ENCODE results near the gene SLC13A3.

The SLC13A3 gene

GRCh38 chr20:46641424-46641823 is 9.8 kb downstream of the SLC13A3 start:
- H2AFZ ChIP-seq (ENCODE audit: low read depth, low read length), result no peak overlapping the region
- H3K36me3 ChIP-seq (ENCODE audit: insufficient read depth, low read length), result no peaks in the 10 kb centered on the region
- H3K4me3 ChIP-seq (ENCODE audit: low read length), result no peak overlapping the region
- no peaks in the 10 kb centered on the region for H3K27me3 ChIP-seq (ENCODE audit: insufficient read depth, low read length)
- H3K4me1 ChIP-seq (ENCODE audit: insufficient read depth, low read length), result peaks cover 8% of the 10 kb centered on the region
- H3K9me3 ChIP-seq (ENCODE audit: low read length), result no peaks in the 10 kb centered on the region

GRCh38 chr20:46640536-46641311 is 10.5 kb downstream of the SLC13A3 start:
- H3K4me1 ChIP-seq (ENCODE audit: insufficient read depth, low read length), result peaks cover 13% of the 10 kb centered on the region
- H3K27me3 ChIP-seq (ENCODE audit: insufficient read depth, low read length), result no peaks in the 10 kb centered on the region
- H3K36me3 ChIP-seq (ENCODE audit: insufficient read depth, low read length), result no peaks in the 10 kb centered on the region
- no peaks in the 10 kb centered on the region for H3K9me3 ChIP-seq (ENCODE audit: low read length)
- H2AFZ ChIP-seq (ENCODE audit: low read depth, low read length), result no peak overlapping the region
- H3K4me3 ChIP-seq (ENCODE audit: low read length), result no peak overlapping the region

GRCh38 chr20:46640044-46640443 is 11.2 kb downstream of the SLC13A3 start:
- no peaks in the 10 kb centered on the region for H3K9me3 ChIP-seq (ENCODE audit: low read length)
- H3K36me3 ChIP-seq (ENCODE audit: insufficient read depth, low read length), result no peaks in the 10 kb centered on the region
- H2AFZ ChIP-seq (ENCODE audit: low read depth, low read length), result no peak overlapping the region
- H3K4me1 ChIP-seq (ENCODE audit: insufficient read depth, low read length), result peaks cover 15% of the 10 kb centered on the region
- H3K27me3 ChIP-seq (ENCODE audit: insufficient read depth, low read length), result no peaks in the 10 kb centered on the region
- no peak overlapping the region for H3K4me3 ChIP-seq (ENCODE audit: low read length)

- Histone ChIP-seq H3K4me3 (ENCODE audit: low read length) (no peak overlapping the region), H3K36me3 (ENCODE audit: insufficient read depth, low read length) (no peaks in the 10 kb centered on the region), H2AFZ (ENCODE audit: low read depth, low read length) (no peak overlapping the region), H3K4me1 (ENCODE audit: insufficient read depth, low read length) (peaks cover 15% of the 10 kb centered on the region), H3K9me3 (ENCODE audit: low read length) (no peaks in the 10 kb centered on the region), H3K27me3 (ENCODE audit: insufficient read depth, low read length) (no peaks in the 10 kb centered on the region)
These were observed 11.7 kb downstream of the SLC13A3 start for GRCh38 chr20:46639587-46639986.

GRCh38 chr20:46638898-46639274 is 12.4 kb downstream of the SLC13A3 start:
- Histone ChIP-seq H3K4me1 (ENCODE audit: insufficient read depth, low read length) (peaks cover 15% of the 10 kb centered on the region), H2AFZ (ENCODE audit: low read depth, low read length) (no peak overlapping the region)

GRCh38 chr20:46638134-46638897 is 12.9 kb downstream of the SLC13A3 start:
- Histone ChIP-seq H3K9me3 (ENCODE audit: low read length) (no peaks in the 10 kb centered on the region), H3K36me3 (ENCODE audit: insufficient read depth, low read length) (no peaks in the 10 kb centered on the region), H3K4me3 (ENCODE audit: low read length) (no peak overlapping the region), H3K4me1 (ENCODE audit: insufficient read depth, low read length) (peaks cover 15% of the 10 kb centered on the region), H2AFZ (ENCODE audit: low read depth, low read length) (peak overlapping the region; percentile 38), H3K27me3 (ENCODE audit: insufficient read depth, low read length) (no peaks in the 10 kb centered on the region)

More at GRCh38 chr20:46638898-46639274, 12.4 kb downstream of the SLC13A3 start:
- no peaks in the 10 kb centered on the region for H3K36me3 ChIP-seq (ENCODE audit: insufficient read depth, low read length)
- H3K27me3 ChIP-seq (ENCODE audit: insufficient read depth, low read length), result no peaks in the 10 kb centered on the region
- H3K9me3 ChIP-seq (ENCODE audit: low read length), result no peaks in the 10 kb centered on the region
- H3K4me3 ChIP-seq (ENCODE audit: low read length), result no peak overlapping the region

GRCh38 chr20:46637427-46638133 is 13.7 kb downstream of the SLC13A3 start:
- Histone ChIP-seq H3K4me1 (ENCODE audit: insufficient read depth, low read length) (peaks cover 15% of the 10 kb centered on the region), H3K36me3 (ENCODE audit: insufficient read depth, low read length) (no peaks in the 10 kb centered on the region), H3K27me3 (ENCODE audit: insufficient read depth, low read length) (no peaks in the 10 kb centered on the region), H3K9me3 (ENCODE audit: low read length) (no peaks in the 10 kb centered on the region), H2AFZ (ENCODE audit: low read depth, low read length) (peak overlapping the region; percentile 38), H3K4me3 (ENCODE audit: low read length) (no peak overlapping the region)

- Histone ChIP-seq H3K27me3 (ENCODE audit: insufficient read depth, low read length) (no peaks in the 10 kb centered on the region), H2AFZ (ENCODE audit: low read depth, low read length) (no peak overlapping the region), H3K36me3 (ENCODE audit: insufficient read depth, low read length) (no peaks in the 10 kb centered on the region), H3K4me1 (ENCODE audit: insufficient read depth, low read length) (peaks cover 15% of the 10 kb centered on the region), H3K4me3 (ENCODE audit: low read length) (no peak overlapping the region), H3K9me3 (ENCODE audit: low read length) (no peaks in the 10 kb centered on the region)
These were observed 14.2 kb downstream of the SLC13A3 start for GRCh38 chr20:46637020-46637419.

- H3K9me3 ChIP-seq (ENCODE audit: low read length), result no peaks in the 10 kb centered on the region
- no peaks in the 10 kb centered on the region for H3K27me3 ChIP-seq (ENCODE audit: insufficient read depth, low read length)
- H3K4me1 ChIP-seq (ENCODE audit: insufficient read depth, low read length), result peaks cover 15% of the 10 kb centered on the region
- no peaks in the 10 kb centered on the region for H3K36me3 ChIP-seq (ENCODE audit: insufficient read depth, low read length)
- no peak overlapping the region for H3K4me3 ChIP-seq (ENCODE audit: low read length)
- H2AFZ ChIP-seq (ENCODE audit: low read depth, low read length), result no peak overlapping the region
These were observed 14.7 kb downstream of the SLC13A3 start for GRCh38 chr20:46636514-46636913.

GRCh38 chr20:46635514-46636136 is 15.6 kb downstream of the SLC13A3 start:
- Histone ChIP-seq H3K4me3 (ENCODE audit: low read length) (no peak overlapping the region), H2AFZ (ENCODE audit: low read depth, low read length) (no peak overlapping the region), H3K9me3 (ENCODE audit: low read length) (no peaks in the 10 kb centered on the region), H3K27me3 (ENCODE audit: insufficient read depth, low read length) (no peaks in the 10 kb centered on the region), H3K36me3 (ENCODE audit: insufficient read depth, low read length) (no peaks in the 10 kb centered on the region), H3K4me1 (ENCODE audit: insufficient read depth, low read length) (peaks cover 15% of the 10 kb centered on the region)

- Histone ChIP-seq H3K4me3 (ENCODE audit: low read length) (no peak overlapping the region), H3K36me3 (ENCODE audit: insufficient read depth, low read length) (no peaks in the 10 kb centered on the region), H3K9me3 (ENCODE audit: low read length) (peaks cover 2% of the 10 kb centered on the region), H3K27me3 (ENCODE audit: insufficient read depth, low read length) (no peaks in the 10 kb centered on the region), H3K4me1 (ENCODE audit: insufficient read depth, low read length) (peaks cover 15% of the 10 kb centered on the region), H2AFZ (ENCODE audit: low read depth, low read length) (no peak overlapping the region)
These were observed 16.7 kb downstream of the SLC13A3 start for GRCh38 chr20:46634528-46634927.

GRCh38 chr20:46631874-46632446 is 19.3 kb downstream of the SLC13A3 start:
- Histone ChIP-seq H3K36me3 (ENCODE audit: insufficient read depth, low read length) (no peaks in the 10 kb centered on the region), H3K4me1 (ENCODE audit: insufficient read depth, low read length) (peaks cover 14% of the 10 kb centered on the region), H3K9me3 (ENCODE audit: low read length) (peaks cover 2% of the 10 kb centered on the region), H3K4me3 (ENCODE audit: low read length) (no peak overlapping the region), H2AFZ (ENCODE audit: low read depth, low read length) (no peak overlapping the region), H3K27me3 (ENCODE audit: insufficient read depth, low read length) (no peaks in the 10 kb centered on the region)
